Amniotic stem cell (primary cell): Measurements from ENCODE around the gene LRFN2.

ENCODE experiments used
- DNase-seq: peaks from one replicate; lab custom pipeline; 2025; lab: John Stamatoyannopoulos, UW

LRFN2 gene

DNA sequence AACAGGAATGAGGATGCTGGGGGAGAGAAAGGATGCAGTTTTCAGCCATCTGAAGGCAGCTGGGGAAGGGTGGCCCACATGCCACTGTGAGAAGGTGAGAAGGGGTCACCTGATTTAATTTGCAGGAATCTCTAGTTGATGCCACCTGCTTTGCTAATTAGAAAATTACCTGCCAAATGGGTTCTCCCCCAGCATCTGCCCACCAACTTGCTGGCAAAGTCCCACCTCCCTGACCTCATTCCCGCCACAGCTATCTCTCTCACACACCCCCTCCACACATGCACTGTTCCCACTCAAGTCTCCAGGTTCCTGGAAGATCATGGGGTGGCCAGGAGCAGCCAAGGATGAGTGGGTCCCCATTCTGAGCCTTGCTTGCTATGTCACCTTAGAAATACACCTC lies 70.7 kb downstream of the LRFN2 start:
- no peak for DNase-seq

DNA sequence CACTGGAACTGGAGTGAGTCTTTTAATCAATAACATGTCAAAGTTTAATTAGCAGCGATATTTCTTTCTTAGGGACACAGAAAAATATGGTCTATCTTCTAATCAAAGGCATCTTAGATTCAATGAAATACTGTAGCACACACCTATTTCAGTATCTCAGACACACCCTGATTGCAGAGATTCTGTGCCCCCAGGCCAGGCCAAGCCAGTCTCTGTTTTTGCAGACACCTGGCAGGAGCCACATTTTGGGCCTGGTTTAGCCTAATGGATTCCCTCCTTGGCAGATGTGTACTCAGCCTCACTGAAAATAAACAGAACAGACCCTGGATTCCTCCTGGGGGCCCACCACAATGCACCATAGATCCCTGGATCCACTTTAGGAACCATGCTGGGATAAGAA lies 74.8 kb downstream of the LRFN2 start:
- no peak for DNase-seq

DNA sequence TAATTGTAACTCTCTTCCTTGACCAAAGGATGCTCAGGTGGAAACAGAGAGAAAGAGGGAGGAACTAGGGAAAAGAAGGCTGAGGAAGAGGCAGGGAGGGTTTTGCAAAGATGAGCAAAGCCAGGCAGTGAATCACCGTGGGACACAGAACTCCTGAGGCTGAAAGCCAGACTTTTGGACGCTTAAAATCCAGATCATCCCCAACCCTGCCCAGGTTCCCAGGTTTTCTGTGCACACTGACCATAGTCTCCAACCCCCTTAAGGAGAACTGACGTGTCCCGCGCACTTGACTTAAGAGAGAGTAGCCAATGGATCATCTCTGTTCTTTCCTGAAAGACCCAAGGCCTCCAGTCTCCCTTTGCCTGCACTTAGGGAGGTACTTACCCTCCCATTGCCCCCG lies 75.3 kb downstream of the LRFN2 start:
- no peak for DNase-seq

- DNase-seq: no peak
Observed at GRCh38 chr6:40510442-40510841, 76.7 kb downstream of the LRFN2 start.

DNA sequence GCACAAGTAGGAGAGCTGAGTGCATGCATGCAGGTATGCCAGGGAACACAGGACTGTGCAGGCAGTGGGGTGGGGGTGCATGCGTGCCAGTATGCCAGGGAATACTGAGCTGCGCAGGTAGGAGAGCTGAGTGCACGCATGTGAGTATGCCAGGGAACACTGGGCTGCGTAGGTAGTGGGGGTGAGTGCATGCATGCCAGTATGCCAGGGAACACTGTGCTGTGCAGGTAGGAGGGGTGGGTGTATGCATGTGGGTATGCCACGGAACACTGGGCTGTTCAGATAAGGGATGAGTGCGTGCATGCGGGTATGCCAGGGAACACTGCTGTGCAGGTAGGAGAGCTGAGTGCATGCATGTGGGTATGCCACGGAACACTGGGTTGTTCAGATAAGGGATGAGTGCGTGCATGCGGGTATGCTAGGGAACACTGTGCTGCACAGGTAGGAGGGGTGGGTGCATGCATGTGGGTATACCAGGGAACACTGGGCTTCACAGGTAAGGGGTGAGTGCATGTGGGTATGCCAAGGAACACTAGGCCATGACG lies 77.4 kb downstream of the LRFN2 start:
- DNase-seq: no peak

DNA sequence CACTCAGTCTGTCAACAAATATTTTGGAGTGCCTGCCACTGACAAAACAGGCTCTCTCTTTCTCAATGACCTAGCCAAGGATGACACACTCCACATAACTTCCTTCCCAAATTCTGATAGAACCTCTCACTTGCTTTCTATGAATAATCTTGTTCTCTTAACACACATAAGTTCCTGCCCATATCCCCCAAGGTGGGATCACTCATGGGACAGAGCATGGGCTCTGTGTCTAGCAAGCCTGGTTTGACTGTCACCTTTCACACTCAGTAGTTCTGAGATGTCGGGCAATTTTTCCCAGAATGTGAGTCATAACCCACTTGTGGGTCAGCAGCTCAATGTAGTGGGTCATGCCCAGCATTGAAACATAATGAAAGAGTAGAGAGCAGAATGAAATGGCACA lies 78.1 kb downstream of the LRFN2 start:
- no peak for DNase-seq

DNA sequence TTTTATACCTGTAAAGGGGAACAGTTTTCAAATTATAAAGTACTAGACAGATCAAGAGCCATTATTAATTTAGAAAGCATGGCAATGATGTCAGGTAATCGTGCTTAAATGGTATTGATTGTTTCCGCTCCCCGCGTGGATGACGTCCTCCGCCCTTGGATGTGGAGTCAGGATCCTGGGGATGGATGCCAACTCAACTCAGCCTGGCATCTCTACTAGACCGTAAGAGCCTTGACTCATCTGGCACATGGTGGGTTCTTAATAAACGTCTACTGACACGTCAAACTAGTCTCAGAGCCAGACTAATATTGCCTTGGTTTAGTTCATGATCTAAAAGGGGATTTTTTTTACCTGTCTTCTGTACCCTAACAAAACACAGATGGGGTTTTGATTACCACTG lies 80.2 kb downstream of the LRFN2 start:
- DNase-seq: no peak

DNA sequence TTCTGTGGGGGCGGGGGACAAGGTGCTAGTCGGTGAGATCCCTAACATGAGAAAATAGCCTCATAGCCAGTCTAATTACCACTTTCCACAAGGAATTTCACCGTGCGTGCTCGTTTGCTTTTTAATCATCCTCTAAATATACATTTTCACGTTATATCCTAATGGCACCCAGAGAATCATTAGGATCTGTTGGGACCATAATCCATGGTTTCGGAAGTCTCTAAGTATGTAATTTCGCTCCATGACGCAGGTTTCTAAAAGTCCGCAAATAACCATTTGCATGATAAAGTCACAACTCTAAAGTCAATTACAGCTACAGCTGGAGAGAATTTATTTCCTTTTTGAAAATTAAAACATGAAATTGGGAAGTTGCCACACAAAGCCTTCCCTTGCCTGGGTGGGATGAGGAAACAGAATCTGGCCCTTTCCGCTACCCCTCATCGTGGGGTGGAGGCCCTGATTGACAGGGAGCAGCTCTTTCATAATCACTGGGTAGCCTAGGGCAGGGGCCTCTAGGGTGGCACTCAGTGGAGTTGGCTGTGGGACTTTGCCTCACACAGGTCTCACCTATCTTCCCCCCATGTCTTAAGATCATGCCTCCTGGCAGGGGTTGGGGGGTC lies 81.9 kb downstream of the LRFN2 start:
- DNase-seq: no peak

DNA sequence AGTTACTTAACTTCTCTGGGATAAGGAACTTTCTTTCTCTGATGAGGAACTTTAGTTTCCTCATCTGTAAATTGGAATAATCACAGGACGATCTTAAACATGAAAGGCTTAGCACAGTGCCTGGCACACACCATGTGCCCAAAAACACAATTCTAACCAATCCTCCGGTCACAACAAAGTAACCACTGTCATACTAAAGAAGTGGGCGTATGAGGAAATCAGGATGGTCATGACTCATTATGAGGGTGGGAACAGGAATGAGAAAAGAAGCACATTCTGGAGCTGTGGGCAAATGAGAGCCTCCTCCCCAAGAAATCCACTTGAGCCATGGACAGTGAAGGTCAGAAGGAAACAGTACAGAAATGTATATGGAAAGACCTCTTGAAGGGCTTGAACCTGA lies 82.9 kb downstream of the LRFN2 start:
- no peak for DNase-seq

- no peak for DNase-seq
Observed at GRCh38 chr6:40500227-40500626, 86.9 kb downstream of the LRFN2 start.

- no peak for DNase-seq
Observed at GRCh38 chr6:40499215-40499614, 87.9 kb downstream of the LRFN2 start.

GRCh38 chr6:40498148-40498547 lies 89.0 kb downstream of the LRFN2 start:
- no peak for DNase-seq

DNA sequence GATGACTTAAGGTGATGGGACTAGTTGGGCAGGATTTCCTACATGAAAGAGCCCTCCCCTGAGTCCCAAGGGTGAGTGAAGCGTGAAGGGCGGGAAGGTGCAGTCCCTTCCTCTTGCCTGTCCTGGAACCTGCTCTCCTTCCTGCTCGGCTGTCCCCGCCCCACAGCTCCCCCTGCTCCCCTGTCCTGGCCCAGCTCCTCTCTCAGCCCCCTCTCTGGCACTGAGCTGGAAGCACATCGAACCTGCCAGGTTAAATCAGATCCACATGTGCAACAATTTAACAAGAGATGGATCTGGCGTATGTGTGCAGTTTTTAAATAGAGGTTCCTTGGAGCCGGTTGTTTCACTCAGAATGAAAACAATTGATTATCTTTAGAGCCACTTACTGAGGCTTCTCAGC lies 95.0 kb downstream of the LRFN2 start:
- DNase-seq: no peak

DNA sequence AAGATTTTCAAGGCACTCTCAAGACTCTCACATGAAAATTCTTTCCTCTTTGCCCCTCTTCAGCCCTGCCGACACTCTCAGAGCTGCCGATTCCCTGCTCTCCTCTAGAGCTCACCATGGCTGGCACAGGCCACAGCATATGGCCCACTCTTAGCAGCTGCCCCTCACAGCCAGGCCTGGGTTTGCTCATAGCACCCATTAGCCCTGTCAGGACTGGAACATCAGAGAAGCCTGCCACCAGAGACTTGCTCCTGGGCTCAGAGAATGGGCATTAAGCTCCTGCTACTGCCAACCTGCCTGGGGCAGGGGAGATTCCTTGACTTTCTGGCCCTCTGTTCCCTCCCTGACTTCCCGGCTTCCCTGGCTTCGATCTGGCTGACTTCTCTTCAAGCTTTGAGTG lies 96.7 kb downstream of the LRFN2 start:
- no peak for DNase-seq

GRCh38 chr6:40489798-40490197 lies 97.4 kb downstream of the LRFN2 start:
- DNase-seq: no peak

DNA sequence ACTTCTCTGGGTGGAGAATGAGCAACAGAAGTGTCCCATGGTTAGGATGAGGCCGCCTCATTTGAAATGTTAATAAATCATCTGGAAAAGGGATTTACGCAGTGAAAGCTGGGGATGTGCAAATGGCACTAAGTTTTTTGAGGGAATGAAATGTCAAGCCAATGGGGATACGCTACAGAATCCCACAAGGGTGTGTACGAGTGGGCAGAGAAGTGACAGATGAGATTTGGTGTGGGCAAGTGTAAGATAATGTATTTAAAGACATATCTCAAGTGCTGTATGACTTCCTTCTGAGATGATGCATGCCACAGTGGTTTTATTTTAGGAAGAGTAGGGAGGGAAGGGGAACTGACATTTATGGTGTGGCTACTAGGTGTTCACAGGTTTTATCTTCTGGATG lies 100.6 kb downstream of the LRFN2 start:
- DNase-seq: no peak

- DNase-seq: no peak
Observed at GRCh38 chr6:40485795-40486194, 101.4 kb downstream of the LRFN2 start.

DNA sequence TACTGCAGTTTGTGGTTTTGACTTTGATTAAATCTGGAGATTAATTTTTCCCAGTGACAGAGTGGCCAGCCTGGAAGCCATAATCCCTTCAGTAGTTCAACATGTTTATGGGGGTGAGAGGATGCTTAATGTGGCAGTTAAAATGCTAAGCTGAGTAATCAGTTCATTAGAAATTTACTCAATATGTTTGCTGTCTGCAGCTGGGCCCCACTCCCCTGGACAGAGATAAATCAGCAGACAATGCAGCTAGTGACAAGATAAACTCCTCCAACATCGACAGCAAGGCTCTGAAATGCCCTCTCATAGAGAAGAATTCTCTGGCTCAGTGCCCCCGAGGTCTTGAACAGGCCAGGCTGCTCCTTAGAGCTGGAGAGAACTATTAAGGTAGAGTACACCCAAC lies 101.9 kb downstream of the LRFN2 start:
- no peak for DNase-seq

- no peak for DNase-seq
Observed at GRCh38 chr6:40484066-40484465, 103.1 kb downstream of the LRFN2 start.

DNA sequence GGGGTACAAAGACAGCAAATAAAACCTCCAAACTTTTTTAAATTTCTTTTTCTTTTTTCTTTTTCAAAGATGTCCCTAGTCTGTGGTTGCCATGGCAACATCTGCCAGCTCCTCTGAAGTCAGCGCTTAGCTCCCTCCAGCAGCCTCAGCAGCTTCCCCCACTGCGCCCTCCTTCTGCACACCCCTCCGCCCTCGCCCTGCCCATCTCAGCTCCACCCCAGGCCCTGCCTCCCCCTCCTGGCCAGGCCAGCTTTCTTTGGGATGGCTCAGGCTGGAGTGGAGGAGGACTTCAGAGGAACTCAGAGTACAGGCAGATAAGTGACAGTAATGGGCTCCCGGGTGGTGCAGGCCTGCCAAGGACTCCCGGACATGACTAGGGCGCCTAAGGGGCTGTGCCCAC lies 104.6 kb downstream of the LRFN2 start:
- no peak for DNase-seq

- DNase-seq: no peak
Observed at GRCh38 chr6:40480678-40481077, 106.5 kb downstream of the LRFN2 start.

DNA sequence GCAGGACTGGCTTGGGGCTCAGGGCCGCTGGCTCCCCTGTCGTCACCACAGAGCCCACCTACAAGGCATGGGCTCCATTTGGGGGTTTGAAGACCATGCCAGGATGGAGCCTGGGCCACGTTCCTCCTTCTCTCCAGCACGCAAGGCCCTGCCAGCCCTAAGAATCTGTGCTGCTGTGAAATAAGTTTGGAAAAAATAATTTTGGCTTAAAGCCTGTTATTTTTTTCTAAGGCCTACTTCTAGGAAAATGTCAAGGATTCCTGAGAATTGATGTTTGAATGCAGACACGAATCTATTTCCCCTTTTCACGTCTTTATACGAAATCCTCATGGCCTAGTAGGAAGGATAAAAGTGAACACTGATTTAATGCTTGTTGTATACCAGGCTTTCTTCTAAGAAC lies 107.5 kb downstream of the LRFN2 start:
- no peak for DNase-seq

DNA sequence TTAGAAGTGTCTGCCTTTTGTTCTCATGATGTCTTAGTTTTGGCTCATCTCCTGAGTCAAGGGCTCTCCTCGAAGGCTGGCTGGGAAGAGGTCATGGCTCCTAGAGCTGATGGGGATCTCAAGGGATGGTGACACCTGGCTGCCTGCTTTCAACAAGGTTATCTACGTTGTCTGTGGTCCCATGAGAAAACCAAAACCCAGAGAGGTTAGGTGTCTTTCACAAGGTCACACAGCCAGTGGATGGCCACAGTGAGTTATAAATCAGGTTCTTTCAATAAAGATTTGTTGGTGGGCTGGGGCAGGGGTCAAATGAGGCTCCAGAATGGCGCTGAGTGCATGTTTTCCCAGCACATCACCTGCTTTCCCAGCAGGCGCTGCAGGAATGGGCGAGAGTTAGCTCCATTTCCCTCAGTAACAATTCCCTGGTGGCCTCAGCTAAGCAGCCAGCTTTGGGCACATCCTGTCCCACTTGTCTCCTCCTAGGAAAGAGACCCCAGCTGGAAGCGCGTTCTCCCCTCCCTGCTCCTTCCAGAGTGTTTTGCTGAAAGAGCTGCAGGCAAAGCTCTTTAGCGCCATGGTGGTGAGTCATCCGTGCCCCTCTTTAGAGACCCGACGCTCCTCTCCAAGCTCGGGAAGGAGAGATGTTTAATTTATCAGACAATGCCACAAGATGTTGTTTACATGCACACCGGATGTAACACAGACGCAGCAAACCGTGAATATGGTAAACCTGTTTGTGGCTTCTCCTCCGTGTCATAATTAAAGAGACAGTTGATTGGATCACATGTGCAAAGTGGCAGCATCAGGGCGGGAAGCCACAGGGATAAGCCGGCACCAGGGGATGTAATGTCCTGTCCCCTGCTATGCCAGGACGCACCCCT lies 109.7 kb downstream of the LRFN2 start:
- DNase-seq: no peak

GRCh38 chr6:40476673-40477072 lies 110.5 kb downstream of the LRFN2 start:
- no peak for DNase-seq
